HUDEP-2 (cell line): ENCODE data around the gene NUP205.
"Not testable (repeated sequence)": the region's sequence is repeated elsewhere in the genome, so short reads cannot be mapped to it uniquely, and the experiment has no call there.

ENCODE experiments used
- DNase-seq, 76 experiments: peaks; one replicate each; lab custom pipeline; 2025; ENCODE audit not compliant: unreplicated experiment in 76 of 76; lab: John Stamatoyannopoulos, UW

Gene NUP205

DNA sequence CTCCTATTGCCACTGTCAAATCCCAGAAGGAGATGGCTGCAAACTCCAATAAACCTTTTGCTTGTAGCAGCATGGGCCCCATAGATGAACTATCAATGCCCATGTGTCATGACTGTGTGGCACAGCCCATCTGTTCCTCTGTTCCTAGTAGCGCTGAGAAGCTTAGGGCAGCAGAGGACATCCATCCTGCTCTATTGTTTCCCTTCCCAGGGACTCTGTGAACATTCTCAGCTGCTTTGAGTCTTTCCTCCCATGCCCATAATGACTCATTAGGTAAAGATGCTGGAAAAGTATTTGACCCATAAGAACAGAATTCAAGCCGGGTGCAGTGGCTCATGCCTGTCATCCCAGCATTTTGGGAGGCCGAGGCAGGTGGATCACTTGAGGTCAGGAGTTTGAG lies 132.8 kb downstream of the NUP205 start:
- DNase-seq: no peak

- DNase-seq: no peak
Observed at GRCh38 chr7:135692055-135692454, 134.3 kb downstream of the NUP205 start.

GRCh38 chr7:135692606-135693005 lies 134.9 kb downstream of the NUP205 start:
- DNase-seq: not testable (repeated sequence)

- no peak for DNase-seq
Observed at GRCh38 chr7:135693558-135693957, 135.8 kb downstream of the NUP205 start.

DNA sequence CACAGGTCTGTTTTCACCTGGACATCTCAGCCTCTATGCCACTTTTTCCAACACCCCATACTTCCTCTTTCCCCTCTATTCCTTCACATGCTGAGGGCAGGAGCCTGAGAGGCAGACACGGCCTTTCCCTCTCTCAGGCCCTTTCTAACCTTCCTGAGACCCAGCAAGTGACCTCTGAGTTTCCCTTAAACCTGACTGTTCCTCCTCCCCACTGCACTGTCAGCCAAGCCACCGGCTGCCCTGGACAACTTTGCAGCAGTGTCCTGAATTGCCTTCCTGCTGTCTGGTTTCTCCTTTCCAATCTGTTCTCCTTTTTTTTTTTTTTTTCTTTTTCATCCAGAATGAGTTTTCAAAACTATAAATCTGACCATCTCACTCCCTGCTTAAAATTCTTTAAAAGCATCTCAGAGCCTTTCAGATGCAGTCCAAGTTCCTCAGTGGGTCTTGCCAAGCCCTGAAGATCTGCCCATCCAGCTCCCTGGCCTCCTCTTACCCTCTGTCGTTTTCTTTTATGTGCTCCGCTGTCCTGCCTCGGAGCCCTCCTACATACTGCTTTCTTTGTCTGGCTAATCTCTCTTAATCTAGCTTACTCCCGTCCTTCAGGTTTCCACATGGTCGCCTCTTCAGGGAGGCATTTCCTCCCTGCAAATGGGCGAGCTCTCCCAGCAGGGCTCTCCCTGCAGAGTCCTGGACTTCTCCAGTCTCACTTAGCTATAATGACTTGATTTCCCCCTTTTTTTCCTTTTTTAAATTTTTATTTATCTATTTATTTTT lies 139.7 kb downstream of the NUP205 start:
- no peak for DNase-seq
